ENCODE data around the gene CSMD2. TPM values are rescaled to one million over a fixed set of nuclear protein-coding genes. Genes with fewer than 3 reads are reported as not detected.
"Not testable (repeated sequence)": the region's sequence is repeated elsewhere in the genome, so short reads cannot be mapped to it uniquely, and the experiment has no call there.

The CSMD2 gene
- total RNA-seq, 8 experiments from 2014 or later: 0.32 to 50.0 (median 1.2) TPM

GRCh38 chr1:33516428-33516827, 648.6 kb downstream of the CSMD2 start:
- ATAC-seq (replicated peaks in 6 of 8): no peak
- Histone ChIP-seq H3K27ac (no peak overlapping the region), H3K4me1 (replicated peaks in 1 of 2) (peaks cover 3 to 5% of the 10 kb centered on the region in 2 donors), H3K4me3 (no peak overlapping the region)
- 73 to 100% (median 82%) methylated on average over 1 to 9 of the region's 9 CpGs; no CpG with 5 or more reads in 2 of the 10 experiments for WGBS, 10 experiments
- in situ Hi-C loops (cut with MboI; ENCODE audit: low pct_unique_long_range_greater_than_20kb in 2 of 9, low sequenced_read_pairs in 9 of 9, unreplicated experiment in 9 of 9): no loop called here

GRCh38 chr1:33515607-33516006, 649.4 kb downstream of the CSMD2 start:
- no peak overlapping the region for H3K4me3 ChIP-seq
- in situ Hi-C loops (cut with MboI; ENCODE audit: low pct_unique_long_range_greater_than_20kb in 2 of 9, low sequenced_read_pairs in 9 of 9, unreplicated experiment in 9 of 9): no loop called here
- H3K27ac ChIP-seq: no peak overlapping the region
- ATAC-seq (replicated peaks in 6 of 8): no peak
- H3K4me1 ChIP-seq (replicated peaks in 1 of 2): peaks cover 3 to 5% of the 10 kb centered on the region in 2 donors
- 0 to 92% (median 80%) methylated on average over 1 to 2 of the region's 2 CpGs; no CpG with 5 or more reads in 2 of the 10 experiments for WGBS, 10 experiments

GRCh38 chr1:33515112-33515511, 649.9 kb downstream of the CSMD2 start:
- no peak for ATAC-seq (replicated peaks in 6 of 8)
- 70 to 100% (median 83%) methylated on average over 1 to 8 of the region's 8 CpGs; no CpG with 5 or more reads in 4 of the 10 experiments for WGBS, 10 experiments
- no peak overlapping the region for H3K4me3 ChIP-seq
- in situ Hi-C loops (cut with MboI; ENCODE audit: low pct_unique_long_range_greater_than_20kb in 2 of 9, low sequenced_read_pairs in 9 of 9, unreplicated experiment in 9 of 9): no loop called here
- peaks cover 3 to 5% of the 10 kb centered on the region in 2 donors for H3K4me1 ChIP-seq (replicated peaks in 1 of 2)
- H3K27ac ChIP-seq: no peak overlapping the region

- Histone ChIP-seq H3K4me1 (replicated peaks in 1 of 2) (peaks cover 3 to 5% of the 10 kb centered on the region in 2 donors), H3K27ac (no peak overlapping the region), H3K4me3 (no peak overlapping the region)
- 72 to 94% (median 88%) methylated on average over 4 to 6 of the region's 6 CpGs for WGBS, 10 experiments
- in situ Hi-C loops (cut with MboI; ENCODE audit: low pct_unique_long_range_greater_than_20kb in 2 of 9, low sequenced_read_pairs in 9 of 9, unreplicated experiment in 9 of 9): no loop called here
- no peak for ATAC-seq (replicated peaks in 6 of 8)
Measured at GRCh38 chr1:33512226-33513011, 652.6 kb downstream of the CSMD2 start.

- H3K4me3 ChIP-seq; ATAC-seq (replicated peaks in 6 of 8); in situ Hi-C loops (cut with MboI; ENCODE audit: low pct_unique_long_range_greater_than_20kb in 2 of 9, low sequenced_read_pairs in 9 of 9, unreplicated experiment in 9 of 9); H3K27ac ChIP-seq; H3K4me1 ChIP-seq (replicated peaks in 1 of 2): not testable (repeated sequence)
- WGBS, 10 experiments: no CpG with 5 or more reads among the region's 24 CpGs
Measured at GRCh38 chr1:33509276-33509675, 655.8 kb downstream of the CSMD2 start.

- WGBS, 10 experiments: 44 to 100% (median 89%) methylated on average over 1 of the region's 1 CpG
- no peaks in the 10 kb centered on the region for H3K4me1 ChIP-seq (replicated peaks in 1 of 2)
- in situ Hi-C loops (cut with MboI; ENCODE audit: low pct_unique_long_range_greater_than_20kb in 2 of 9, low sequenced_read_pairs in 9 of 9, unreplicated experiment in 9 of 9): no loop called here
Measured at GRCh38 chr1:33508151-33508550, 656.9 kb downstream of the CSMD2 start.

GRCh38 chr1:33507661-33508060, 657.4 kb downstream of the CSMD2 start:
- Histone ChIP-seq H3K4me3 (no peak overlapping the region), H3K27ac (no peak overlapping the region), H3K4me1 (replicated peaks in 1 of 2) (no peaks in the 10 kb centered on the region)
- in situ Hi-C loops (cut with MboI; ENCODE audit: low pct_unique_long_range_greater_than_20kb in 2 of 9, low sequenced_read_pairs in 9 of 9, unreplicated experiment in 9 of 9): no loop called here
- WGBS, 10 experiments: 82 to 100% (median 93%) methylated on average over 3 of the region's 3 CpGs; no CpG with 5 or more reads in 1 of the 10 experiments
- no peak for ATAC-seq (replicated peaks in 6 of 8)

More at GRCh38 chr1:33508151-33508550, 656.9 kb downstream of the CSMD2 start:
- ATAC-seq (replicated peaks in 6 of 8): no peak
- Histone ChIP-seq H3K27ac (no peak overlapping the region), H3K4me3 (no peak overlapping the region)

GRCh38 chr1:33503506-33503905, 661.5 kb downstream of the CSMD2 start:
- Histone ChIP-seq H3K4me3 (no peak overlapping the region), H3K4me1 (replicated peaks in 1 of 2) (no peaks in the 10 kb centered on the region), H3K27ac (no peak overlapping the region)
- 44 to 100% (median 77%) methylated on average over 1 of the region's 1 CpG; no CpG with 5 or more reads in 1 of the 10 experiments for WGBS, 10 experiments
- ATAC-seq (replicated peaks in 6 of 8): peak in 5 of 8 experiments; percentile 44 to 84 (median 70)
- in situ Hi-C loops (cut with MboI; ENCODE audit: low pct_unique_long_range_greater_than_20kb in 2 of 9, low sequenced_read_pairs in 9 of 9, unreplicated experiment in 9 of 9): no loop called here

- no peak overlapping the region for H3K4me3 ChIP-seq
- ATAC-seq (replicated peaks in 6 of 8): no peak
- in situ Hi-C loops (cut with MboI; ENCODE audit: low pct_unique_long_range_greater_than_20kb in 2 of 9, low sequenced_read_pairs in 9 of 9, unreplicated experiment in 9 of 9): no loop called here
- H3K4me1 ChIP-seq (replicated peaks in 1 of 2): no peaks in the 10 kb centered on the region
- 42 to 100% (median 71%) methylated on average over 1 to 5 of the region's 5 CpGs; no CpG with 5 or more reads in 1 of the 10 experiments for WGBS, 10 experiments
- no peak overlapping the region for H3K27ac ChIP-seq
Measured at GRCh38 chr1:33502726-33503125, 662.3 kb downstream of the CSMD2 start.

GRCh38 chr1:33501774-33502173, 663.3 kb downstream of the CSMD2 start:
- no peak overlapping the region for H3K4me3 ChIP-seq
- H3K27ac ChIP-seq: no peak overlapping the region
- in situ Hi-C loops (cut with MboI; ENCODE audit: low pct_unique_long_range_greater_than_20kb in 2 of 9, low sequenced_read_pairs in 9 of 9, unreplicated experiment in 9 of 9): no loop called here
- H3K4me1 ChIP-seq (replicated peaks in 1 of 2): no peaks in the 10 kb centered on the region
- no peak for ATAC-seq (replicated peaks in 6 of 8)
- 80 to 89% (median 87%) methylated on average over 1 to 8 of the region's 8 CpGs; no CpG with 5 or more reads in 6 of the 10 experiments for WGBS, 10 experiments

- Histone ChIP-seq H3K4me3 (no peak overlapping the region), H3K27ac (no peak overlapping the region), H3K4me1 (replicated peaks in 1 of 2) (no peaks in the 10 kb centered on the region)
- no peak for ATAC-seq (replicated peaks in 6 of 8)
- in situ Hi-C loops (cut with MboI; ENCODE audit: low pct_unique_long_range_greater_than_20kb in 2 of 9, low sequenced_read_pairs in 9 of 9, unreplicated experiment in 9 of 9): no loop called here
- 60 to 100% (median 87%) methylated on average over 1 to 2 of the region's 2 CpGs; no CpG with 5 or more reads in 2 of the 10 experiments for WGBS, 10 experiments
Measured at GRCh38 chr1:33501309-33501708, 663.7 kb downstream of the CSMD2 start.

GRCh38 chr1:33500547-33500946, 664.5 kb downstream of the CSMD2 start:
- H3K4me3 ChIP-seq: no peak overlapping the region
- H3K4me1 ChIP-seq (replicated peaks in 1 of 2): no peaks in the 10 kb centered on the region
- in situ Hi-C loops (cut with MboI; ENCODE audit: low pct_unique_long_range_greater_than_20kb in 2 of 9, low sequenced_read_pairs in 9 of 9, unreplicated experiment in 9 of 9): no loop called here
- WGBS, 10 experiments: 50 to 90% (median 71%) methylated on average over 1 to 4 of the region's 4 CpGs; no CpG with 5 or more reads in 2 of the 10 experiments
- no peak for ATAC-seq (replicated peaks in 6 of 8)
- no peak overlapping the region for H3K27ac ChIP-seq

- 80 to 100% (median 100%) methylated on average over 1 of the region's 1 CpG; no CpG with 5 or more reads in 5 of the 10 experiments for WGBS, 10 experiments
- in situ Hi-C loops (cut with MboI; ENCODE audit: low pct_unique_long_range_greater_than_20kb in 2 of 9, low sequenced_read_pairs in 9 of 9, unreplicated experiment in 9 of 9): no loop called here
Measured at GRCh38 chr1:33497410-33497809, 667.6 kb downstream of the CSMD2 start.

More at GRCh38 chr1:33497410-33497809, 667.6 kb downstream of the CSMD2 start:
- Histone ChIP-seq H3K4me3 (no peak overlapping the region), H3K4me1 (replicated peaks in 1 of 2) (no peaks in the 10 kb centered on the region), H3K27ac (no peak overlapping the region)
- no peak for ATAC-seq (replicated peaks in 6 of 8)

Data from motor neuron (in vitro differentiated cells).